Uterus (tissue), 2 donors: Measurements from ENCODE around the gene FHIT.

Source experiments
- CTCF ChIP-seq, 4 experiments: fragments of 200-600 bp in 2 of 4; fragments of 450-650 bp in 2 of 4; sonication (generic) in 2 of 4; IDR thresholded peaks; one replicate each; pipeline ENCODE4 v1.5.1; 2016 to 2019; ENCODE audit warnings: antibody characterized with exemption in 4 of 4, mild to moderate bottlenecking in 2 of 4, moderate library complexity in 1 of 4
- POLR2A ChIP-seq, 2 donors: fragments of 450-650 bp; IDR thresholded peaks; one replicate each; pipeline ENCODE4 v1.6.1; 2016; ENCODE audit warnings: antibody characterized with exemption in 2 of 2, mild to moderate bottlenecking in 1 of 2, moderate library complexity in 1 of 2

- TF ChIP-seq CTCF (IDR thresholded peaks at IDR 0.05) (no peak), POLR2A (IDR thresholded peaks at IDR 0.05) (no peak)
Observed at GRCh38 chr3:59775106-59775505, 1476.1 kb downstream of the FHIT start.
